CD4-positive, alpha-beta T cell treated with Interleukin-4 for 4 hours (primary cell): ENCODE results near the gene AREL1.
A peak's percentile ranks its signal among the peaks of the same experiment; 100 is the strongest.

Experiments used
- DNase-seq: peaks from one replicate; pipeline ENCODE4 v3.0.0-alpha.2; 2020

Gene AREL1

DNA sequence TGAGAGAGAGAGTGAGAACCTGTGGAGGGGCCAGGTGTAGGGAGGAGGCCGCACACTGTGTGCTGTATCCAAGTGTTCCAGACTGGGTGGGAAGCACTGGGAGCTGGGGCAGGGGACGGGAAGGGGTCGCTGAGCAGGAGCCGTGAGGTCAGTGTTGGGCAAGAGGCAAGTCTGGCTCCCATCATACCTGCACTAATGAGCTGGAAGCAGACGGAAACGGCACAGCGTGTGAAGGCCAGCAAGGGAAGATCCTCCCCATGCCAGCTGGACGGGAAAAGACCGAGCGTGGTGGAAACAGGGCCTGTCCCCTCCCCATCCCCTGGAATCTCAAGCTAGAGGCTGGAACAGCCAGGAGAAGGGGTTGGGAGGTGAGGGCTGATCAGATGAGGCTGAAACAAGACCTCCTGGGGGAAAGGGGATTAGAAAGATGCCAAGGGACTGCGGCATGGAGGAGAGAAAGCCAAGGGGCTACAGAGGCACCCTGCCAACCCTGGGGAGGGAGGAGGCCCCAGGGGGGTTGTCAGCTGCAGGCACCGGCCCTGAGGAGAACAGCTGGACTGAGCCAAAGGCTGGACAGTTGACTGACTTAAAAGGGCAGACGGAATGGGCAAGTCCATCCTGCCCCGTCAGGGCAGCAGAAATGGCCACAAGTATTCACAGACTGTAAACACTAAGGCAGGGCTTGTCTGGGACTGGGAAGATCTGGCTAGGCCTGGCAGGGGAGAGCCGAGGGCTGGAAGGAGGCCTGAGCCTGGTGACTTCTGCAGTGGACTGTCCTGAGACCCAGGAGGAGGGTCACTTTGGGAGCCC lies 81.8 kb downstream of the AREL1 start:
- DNase-seq, result no peak

DNA sequence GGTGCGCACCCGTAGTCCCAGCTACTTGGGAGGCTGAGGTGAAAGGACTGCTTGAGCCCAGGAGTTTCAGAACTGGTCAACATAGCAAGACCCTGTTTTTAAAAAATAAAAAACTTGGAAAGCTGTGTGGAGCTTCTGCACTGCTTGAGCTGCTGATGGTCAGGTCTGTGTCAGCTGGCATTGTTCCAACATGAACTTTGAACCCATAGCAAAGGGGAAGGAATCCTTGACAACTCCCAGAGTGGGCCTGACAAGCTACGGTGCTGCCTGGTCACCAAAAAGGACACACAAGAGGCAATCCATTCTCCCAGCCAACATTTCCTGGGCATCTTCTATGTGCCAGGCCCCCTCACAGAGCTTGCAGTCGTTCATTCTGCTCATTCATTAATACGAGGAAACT lies 84.5 kb downstream of the AREL1 start:
- DNase-seq, result no peak

DNA sequence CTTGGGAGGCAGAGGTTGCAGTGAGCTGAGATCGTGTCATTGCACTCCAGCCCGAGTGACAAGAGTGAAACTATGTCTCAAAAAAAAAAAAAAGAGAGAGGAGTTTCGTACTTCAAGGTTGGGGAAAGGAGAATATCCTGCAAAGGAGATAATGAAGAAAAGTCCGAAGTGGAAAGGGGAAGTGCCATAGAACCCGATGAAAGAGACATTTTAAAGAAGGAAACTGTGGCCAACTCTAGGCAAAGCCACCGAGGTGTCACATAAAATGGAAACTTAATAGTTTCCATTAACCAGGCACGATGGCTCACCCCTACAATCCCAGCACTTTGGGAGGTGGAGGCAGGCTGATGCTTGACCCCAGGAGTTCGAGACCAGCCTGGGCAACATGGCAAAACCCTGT lies 85.8 kb downstream of the AREL1 start:
- DNase-seq, result no peak

DNA sequence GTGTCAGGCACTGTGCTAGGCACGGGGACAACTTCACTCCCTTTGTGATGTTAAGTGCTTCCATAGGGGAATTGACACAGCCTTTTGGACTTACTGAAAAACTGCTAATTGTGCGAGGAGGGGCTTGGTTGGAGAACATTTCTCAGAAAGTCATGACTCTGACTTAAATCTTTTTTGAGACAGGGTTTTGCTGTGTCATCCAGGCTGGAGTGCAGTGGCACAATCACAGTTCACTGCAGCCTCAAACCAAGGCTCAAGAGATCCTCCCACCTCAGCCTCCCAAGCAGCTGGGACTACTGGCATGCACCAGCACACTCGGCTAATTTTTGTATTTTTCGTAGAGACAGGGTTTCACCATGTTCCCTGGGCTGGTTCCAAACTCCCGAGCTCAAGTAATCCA lies 90.6 kb downstream of the AREL1 start:
- DNase-seq, result no peak

DNA sequence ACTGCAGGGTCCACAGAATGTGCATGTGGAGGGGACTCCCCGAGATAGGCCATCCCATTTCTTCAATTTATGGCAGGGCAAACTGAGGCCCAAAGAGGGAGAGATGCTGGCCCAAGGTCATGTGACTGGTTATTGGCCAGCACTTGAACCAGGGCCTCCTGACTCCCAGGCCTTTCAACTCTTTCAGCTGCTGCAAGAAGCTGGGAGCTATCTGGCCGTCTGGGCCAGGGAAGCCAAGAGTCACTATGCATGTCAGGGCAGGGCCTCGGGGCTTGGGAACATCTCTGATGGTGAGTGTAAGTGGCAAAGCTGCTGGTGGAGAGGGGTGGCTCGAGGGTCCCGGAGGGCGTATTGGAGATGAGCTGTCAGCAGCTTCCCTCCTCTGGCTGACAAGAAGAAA lies 91.3 kb downstream of the AREL1 start:
- no peak for DNase-seq

DNA sequence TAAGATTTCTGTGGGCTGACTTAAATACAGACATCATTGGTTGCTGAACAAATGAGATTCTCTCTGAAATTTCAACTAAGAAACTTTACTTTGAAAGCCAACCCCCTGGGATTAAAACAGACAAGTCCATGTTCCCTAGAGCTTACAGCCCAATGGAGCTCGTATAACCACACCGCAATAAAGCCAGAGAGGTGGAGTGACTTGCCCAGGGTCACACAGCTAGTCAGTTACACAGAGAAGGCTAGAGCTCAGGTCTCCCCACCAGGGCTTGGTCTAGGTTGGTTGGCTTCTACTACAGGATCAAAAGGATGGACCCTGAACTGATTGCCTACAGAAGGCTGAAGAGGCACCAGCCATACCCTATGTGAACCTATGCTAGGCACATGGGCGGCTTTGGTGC lies 92.0 kb downstream of the AREL1 start:
- DNase-seq, result no peak

DNA sequence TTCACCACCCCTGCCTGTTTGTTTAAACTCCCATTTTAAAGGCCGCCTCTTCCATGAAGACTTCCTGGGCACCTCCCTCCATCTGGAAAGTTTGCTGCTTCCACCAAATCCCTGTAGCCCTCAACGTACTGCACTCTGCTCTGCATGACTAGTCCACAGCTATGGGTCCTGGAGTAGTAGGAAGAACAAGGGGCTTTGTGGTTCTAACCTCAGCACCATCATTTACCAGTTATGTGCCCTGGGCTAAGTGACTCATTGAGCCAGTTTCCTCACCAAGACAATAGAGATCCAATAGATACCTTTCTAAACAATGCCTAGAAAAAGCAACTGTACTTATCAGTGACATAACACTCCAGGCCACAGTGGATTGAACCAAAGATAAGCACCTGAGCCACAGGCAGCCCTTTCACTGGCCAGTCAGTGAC lies 92.4 kb downstream of the AREL1 start:
- DNase-seq, result peak; percentile 72

DNA sequence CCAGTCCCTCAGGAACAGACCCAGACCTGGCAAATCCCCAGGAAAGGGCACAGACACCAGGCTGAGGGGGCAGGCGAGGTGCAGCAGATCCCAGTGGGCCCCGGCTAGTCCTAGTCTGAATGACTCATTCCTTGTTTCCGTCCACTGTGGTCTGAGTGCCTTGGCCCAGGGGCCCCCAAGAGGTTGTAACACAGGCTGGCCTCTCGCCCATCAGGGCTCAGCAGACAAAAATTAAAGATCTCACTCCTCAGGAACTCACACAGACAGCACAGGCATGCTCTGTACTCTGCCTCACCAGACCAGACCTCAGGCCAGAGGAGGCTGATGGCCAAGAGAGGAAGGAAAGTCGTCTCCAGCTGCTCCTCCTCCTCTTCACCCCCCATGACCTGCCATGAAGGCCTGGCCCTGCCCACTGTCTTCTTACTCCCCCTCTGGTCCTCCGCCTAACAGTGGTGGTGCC lies 93.2 kb downstream of the AREL1 start:
- DNase-seq, result no peak

DNA sequence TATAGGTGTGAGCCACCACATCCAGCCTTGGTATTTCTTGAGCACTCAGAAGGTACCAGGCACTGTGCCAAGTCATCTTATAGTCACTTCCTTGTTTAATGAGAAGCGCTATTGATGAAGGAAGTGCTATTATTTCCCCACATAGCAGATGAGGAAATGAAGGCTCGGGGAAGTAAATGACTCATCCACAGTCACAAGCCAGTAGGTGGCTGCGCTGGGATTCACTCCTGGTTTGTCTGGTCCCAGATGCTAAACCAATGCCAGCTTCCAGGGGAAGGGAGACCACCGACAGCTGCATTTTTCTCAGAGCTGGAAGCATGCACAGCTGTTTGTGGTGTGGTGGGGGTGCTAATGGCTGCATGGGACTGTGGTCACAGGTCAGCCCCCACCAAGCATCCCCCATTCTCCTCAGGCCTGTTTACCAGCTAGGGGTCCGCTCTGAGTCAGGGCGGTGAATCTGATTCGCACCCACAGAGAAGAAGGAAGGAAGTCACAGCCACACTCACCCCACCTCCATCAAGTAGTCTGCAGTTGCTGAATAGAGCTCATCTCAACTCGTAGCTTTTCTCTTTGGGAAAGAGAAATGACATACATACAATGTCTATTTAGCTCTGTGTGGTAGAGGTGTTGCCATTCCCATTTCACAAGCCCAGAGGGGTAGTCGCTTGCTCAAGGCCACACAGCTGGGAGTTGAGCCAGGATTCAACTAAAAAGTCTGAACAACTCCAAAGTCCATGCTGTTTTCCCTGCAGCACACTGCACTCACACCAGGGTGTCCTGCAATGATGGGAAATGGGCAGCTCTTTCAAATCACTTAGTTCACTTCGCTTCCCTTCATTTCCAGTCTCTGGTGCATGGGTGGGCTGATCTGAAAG lies 94.6 kb downstream of the AREL1 start:
- peak; percentile 89 for DNase-seq

DNA sequence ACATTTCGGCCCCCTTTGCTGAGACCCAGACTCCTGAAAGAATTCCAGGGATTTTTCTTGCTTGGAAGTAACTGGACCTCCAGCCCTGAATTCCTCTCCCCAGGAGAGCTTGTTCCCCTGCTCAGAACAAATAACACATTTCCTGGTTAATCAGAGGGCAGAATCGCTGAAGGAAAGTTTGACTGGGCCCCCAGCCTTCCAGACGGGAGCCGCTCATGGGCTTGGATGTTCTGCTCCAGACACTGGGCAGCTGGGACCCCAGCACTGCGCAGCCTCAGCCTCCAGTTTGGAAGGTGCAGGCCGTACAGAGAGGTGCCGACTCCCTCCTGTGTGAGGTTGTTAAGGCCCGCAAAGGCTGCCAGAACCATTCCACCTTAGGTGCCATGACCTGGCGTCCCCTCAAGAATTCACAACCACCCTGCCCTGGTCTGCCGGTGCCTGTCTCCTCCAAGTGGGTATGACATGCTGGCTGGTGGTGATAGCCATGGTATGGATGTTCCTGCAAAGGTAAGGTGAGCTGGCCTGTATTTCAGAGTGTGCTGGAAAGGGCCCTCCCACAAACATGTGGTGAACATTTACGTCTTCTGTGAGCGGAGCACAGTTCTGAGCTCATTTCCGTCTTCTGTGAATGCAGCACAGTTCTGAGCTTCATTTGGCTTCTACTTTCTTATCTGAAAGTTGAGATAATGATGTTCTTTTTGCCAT lies 95.7 kb downstream of the AREL1 start:
- no peak for DNase-seq

DNA sequence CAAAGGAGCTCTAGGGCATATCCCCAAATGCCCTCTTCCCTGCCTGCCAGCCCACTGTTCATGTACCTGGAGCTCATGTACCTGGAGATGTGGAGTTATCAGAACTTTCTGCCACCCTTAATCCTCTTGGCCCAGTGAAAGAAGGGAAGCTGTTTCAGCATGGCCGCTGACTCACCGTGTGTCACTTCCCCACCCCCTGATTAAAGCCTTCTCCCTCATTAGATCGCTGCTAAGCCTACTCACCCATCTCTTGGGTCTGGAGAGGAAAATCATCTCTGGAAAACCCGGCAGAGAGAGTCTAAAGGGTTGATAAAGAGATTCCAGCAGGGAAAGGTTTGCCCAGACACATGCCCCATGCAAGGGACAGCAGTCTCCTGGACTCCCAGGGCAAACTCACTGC lies 96.4 kb downstream of the AREL1 start:
- DNase-seq, result no peak

DNA sequence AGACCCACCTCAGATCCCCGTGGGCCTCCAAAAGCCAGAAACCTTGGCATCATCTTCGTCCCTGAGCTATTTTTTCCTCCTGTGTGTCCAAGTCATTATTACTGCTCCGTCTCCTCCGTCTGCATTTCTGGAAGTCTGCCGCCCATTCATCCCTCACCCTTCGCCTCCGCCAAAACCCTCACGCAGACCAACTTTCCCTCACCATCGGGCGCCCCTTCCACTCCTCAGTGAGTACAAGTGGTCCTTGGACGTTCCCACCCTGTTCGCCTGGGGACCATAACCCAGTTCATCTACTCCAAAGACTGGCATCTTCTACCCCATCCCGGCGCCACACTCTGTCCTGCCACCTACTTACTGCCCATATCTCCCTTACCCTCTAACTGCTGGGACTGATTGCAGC lies 97.1 kb downstream of the AREL1 start:
- no peak for DNase-seq

DNA sequence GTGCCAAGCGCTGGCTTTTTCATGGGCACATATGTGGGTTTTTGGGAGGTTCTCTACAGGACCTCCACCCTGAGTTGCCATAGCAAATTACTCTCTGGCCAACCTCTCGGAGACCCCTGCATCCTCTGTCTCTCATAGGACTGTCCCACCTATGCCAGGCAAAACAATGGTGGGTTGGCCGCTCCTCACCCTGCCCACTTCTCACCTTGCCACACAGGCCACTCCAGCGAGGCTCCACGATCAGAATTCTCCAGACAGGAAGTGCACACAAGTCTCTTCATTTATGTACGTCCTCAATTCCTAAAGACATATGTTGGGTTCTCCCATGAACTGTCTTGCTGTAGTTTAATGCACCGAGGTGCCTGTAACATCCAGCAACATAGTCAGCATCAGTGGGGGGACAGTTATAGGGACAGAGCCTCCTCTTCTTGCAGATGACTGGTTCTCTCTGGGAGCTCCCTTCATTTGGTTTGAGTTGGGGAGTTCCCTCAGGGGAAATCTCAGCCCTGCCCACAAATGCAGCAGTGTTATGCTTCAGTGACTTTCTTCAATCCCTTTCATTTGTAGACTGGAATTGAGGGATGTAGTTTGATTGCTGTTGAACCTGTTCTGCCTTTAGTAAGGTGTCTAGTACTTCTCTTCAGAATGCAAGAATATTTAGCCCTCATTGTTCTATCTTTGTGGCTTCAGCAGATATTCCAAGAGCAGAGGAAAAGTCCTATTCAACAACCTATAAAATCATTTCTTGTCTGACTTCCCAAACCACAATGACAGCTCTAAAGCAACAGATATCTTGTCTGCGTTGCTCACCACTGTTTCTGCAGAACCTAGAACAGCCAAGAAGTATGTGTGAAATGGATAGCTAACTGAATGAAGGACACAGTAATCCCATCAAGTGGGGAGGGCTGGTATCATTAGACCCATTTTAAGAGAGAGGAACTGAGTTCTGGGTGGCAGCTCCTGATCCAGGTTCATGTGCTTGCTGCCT lies 98.1 kb downstream of the AREL1 start:
- no peak for DNase-seq

DNA sequence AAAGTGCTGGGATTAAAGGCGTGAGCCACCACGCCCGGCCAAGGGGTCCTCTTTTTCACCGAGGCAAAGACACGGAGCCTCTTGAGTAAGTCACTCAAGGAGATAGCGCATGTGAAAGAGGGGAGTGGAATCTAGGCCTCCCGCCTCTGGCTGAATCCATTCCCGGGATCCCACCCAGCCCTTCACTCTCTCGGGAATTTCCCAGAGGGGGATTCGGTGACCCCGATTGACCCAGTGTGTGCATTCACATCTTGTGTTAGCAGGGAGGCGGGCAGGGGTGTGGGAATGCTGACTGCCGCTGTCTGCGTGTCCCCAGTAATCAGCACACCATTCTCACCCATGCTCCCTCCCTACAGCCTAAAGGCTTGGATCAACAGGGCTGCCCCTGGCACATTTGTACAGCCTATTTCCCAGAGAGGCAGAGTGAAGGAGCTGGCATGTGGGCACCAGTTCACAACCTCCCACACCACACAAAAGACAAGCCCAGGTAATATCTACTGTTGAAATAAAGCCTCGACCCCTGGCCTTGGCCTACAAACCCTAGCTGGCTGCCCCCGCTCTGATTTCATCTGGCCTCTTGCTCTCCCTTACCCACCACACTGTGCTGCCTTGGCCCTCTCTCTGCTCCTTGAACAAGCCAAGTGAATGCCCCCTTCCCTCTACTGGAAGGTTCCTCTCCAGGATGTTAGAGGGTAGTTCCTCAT lies 99.5 kb downstream of the AREL1 start:
- DNase-seq, result no peak

DNA sequence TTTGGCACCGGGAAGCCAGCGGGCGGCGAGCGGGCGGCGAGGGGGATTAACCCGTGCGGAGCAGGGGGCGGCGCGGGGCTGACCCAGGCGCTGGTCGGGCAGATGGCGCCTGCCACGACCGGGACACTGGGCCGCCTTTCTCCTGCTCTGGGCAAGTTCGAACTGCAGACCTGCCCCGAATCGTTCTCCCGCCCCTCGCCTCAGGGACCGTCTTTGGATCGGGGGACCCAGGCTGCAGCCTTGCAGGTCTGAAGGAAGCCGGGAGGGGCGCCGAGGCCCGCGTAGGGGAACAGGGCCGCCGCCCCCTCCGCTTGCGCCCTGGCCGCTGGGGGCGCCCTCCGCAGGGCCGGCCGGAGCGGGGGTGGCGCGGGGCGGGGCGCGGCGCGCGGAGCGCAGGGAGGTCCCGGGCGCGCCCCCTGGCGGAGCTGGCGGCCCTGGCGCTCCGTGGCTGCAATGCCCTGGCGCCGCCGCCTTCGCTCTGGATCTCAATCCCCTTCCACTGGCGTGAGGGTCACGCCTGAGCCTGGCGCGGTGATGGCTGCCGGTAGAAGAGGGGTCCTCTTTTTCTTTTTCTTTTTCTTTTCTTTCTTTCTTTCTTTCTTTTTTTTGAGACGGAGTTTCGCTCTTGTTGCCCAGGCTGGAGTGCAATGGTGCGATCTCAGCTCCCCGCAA lies 100.4 kb downstream of the AREL1 start:
- peak; percentile 67 for DNase-seq

DNA sequence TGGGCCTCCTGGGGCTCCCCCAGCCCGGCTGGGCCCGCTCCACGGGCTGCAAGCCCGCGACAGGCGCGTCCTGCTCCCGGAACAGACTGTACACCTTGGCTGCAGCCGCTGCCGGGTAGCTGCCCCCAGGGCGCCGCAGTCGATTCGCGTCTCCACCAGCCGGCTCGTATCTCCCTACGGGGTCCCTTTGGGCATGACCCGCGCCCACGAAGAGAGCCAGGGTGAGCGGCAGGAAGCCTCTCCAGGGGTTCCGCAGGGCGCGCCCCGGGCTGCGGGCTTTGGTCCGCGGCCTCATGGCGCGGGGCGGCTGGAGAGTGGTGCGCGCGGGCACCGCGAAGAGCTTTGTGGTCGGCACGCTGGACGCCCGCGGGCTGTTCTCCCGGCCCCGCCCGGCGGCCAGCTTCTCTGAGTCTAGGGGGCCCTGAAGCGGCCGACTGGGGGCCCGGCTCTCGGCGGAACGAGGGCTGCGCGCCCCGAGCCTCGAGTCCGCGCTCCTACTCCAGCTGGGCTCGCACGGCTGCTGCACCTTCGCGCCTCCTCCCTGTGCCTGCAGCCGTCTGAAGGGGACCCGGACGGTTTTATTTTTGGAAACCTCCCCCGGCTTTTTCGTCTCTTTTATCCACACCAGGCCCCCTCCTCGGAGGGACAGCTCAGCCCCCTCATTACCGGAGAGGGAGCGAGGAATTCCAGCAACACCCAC lies 101.1 kb downstream of the AREL1 start, which contains the start of gene LTBP2:
TSS of gene LTBP2 (minus strand) at position 588 of the 700 bp plus-strand sequence. CDS start at position 295, 293 bp downstream.
- DNase-seq, result no peak
